K562 treated with DMSO at 1 percent for 12 hours (cell line): ENCODE measurements around the gene SLC38A3. TPM values are rescaled to one million over a fixed set of nuclear protein-coding genes. Genes with fewer than 3 reads are reported as not detected.

ENCODE experiments used
- total RNA-seq: library from RNA; unstranded; fragments of 300-600 nt; gene quantifications from 2 replicates; pipeline ENCODE4 v1.2.3, GENCODE V29; 2022; ENCODE audit not compliant: insufficient read depth

The SLC38A3 gene
- total RNA-seq: not detected in 2 replicates

GRCh38 chr3:50204804-50205412, at the start of gene SLC38A3:
Gene SLC38A3 (plus strand): TSS chr3:50205271. CDS start chr3:50214200, 8,929 bp downstream.

GRCh38 chr3:50190936-50191660, 14.0 kb upstream of the SLC38A3 start, which contains the start of gene GNAT1:
Gene GNAT1 (plus strand): TSS chr3:50191610. CDS start chr3:50191726, 116 bp downstream.

GRCh38 chr3:50235716-50236483, 30.8 kb downstream of the SLC38A3 start, which contains the start of gene GNAI2:
Gene GNAI2 (plus strand): TSS chr3:50236204. CDS start chr3:50236336, 132 bp downstream.

GRCh38 chr3:50268703-50269451, 63.8 kb downstream of the SLC38A3 start, which contains the start of gene SEMA3B:
Gene SEMA3B (plus strand): TSS chr3:50269147. CDS start chr3:50269241, 94 bp downstream.

Other genes with a start within 250 kb of the SLC38A3 start
- 34.3 and 74.7 TPM in 2 replicates for gene RBM5, start 116.4 kb upstream of the SLC38A3 start, total RNA-seq
- 1.2 and 3.0 TPM in 2 replicates for gene SEMA3F, start 49.9 kb upstream of the SLC38A3 start, total RNA-seq
- not detected in 2 replicates for gene GNAT1, start 13.7 kb upstream of the SLC38A3 start, total RNA-seq
- 81.0 and 102 TPM in 2 replicates for gene GNAI2, start 30.9 kb downstream of the SLC38A3 start, total RNA-seq
- 4.2 and 4.3 TPM in 2 replicates for gene SEMA3B, start 63.9 kb downstream of the SLC38A3 start, total RNA-seq
- not detected in 2 replicates for gene LSMEM2, start 73.8 kb downstream of the SLC38A3 start, total RNA-seq
- 24.4 and 25.2 TPM in 2 replicates for gene IFRD2, start 87.2 kb downstream of the SLC38A3 start, total RNA-seq
- gene HYAL3, start 94.1 kb downstream of the SLC38A3 start, total RNA-seq: 5.7 and 8.2 TPM in 2 replicates
- 11.4 and 12.5 TPM in 2 replicates for gene NAA80, start 94.1 kb downstream of the SLC38A3 start, total RNA-seq
- 1.4 and 3.0 TPM in 2 replicates for gene HYAL1, start 98.3 kb downstream of the SLC38A3 start, total RNA-seq
- 13.7 and 15.2 TPM in 2 replicates for gene HYAL2, start 117.5 kb downstream of the SLC38A3 start, total RNA-seq
- gene TUSC2, start 123.0 kb downstream of the SLC38A3 start, total RNA-seq: 37.5 and 40.3 TPM in 2 replicates
- gene RASSF1, start 135.6 kb downstream of the SLC38A3 start, total RNA-seq: 44.3 and 50.8 TPM in 2 replicates
- 0.44 and 1.7 TPM in 2 replicates for gene ZMYND10, start 140.5 kb downstream of the SLC38A3 start, total RNA-seq
- gene NPRL2, start 145.5 kb downstream of the SLC38A3 start, total RNA-seq: 22.0 and 25.3 TPM in 2 replicates
- 11.0 and 11.3 TPM in 2 replicates for gene CYB561D2, start 145.6 kb downstream of the SLC38A3 start, total RNA-seq
- gene TMEM115, start 154.2 kb downstream of the SLC38A3 start, total RNA-seq: 30.7 and 35.7 TPM in 2 replicates